Natural killer cell treated with Interleukin-12 subunit alpha and Interleukin-12 subunit beta and Interleukin-15 and Interleukin-18, amount 100 ng/mL, for 72 hours (primary cell): Measurements from ENCODE around the gene SETD3. TPM values are rescaled to one million over a fixed set of nuclear protein-coding genes. Genes with fewer than 3 reads are reported as not detected.
A peak's percentile ranks its signal among the peaks of the same experiment; 100 is the strongest.

Source experiments
- ATAC-seq, 2 donors: fragments of 150-1000 bp; cut with Tn5 transposase in 1 of 2; sonication (Bioruptor Pico), chemical (Tn5 transposase) in 1 of 2; 2 replicates each; pipeline ENCODE4 v1.10.0; 2021
- DNase-seq: peaks from one replicate; pipeline ENCODE4 v3.0.0; 2022; ENCODE audit warnings: low spot score
- H3K27ac Mint-ChIP-seq, 2 donors: 1 replicate in 1 of 2; 2 replicates in 1 of 2; pipeline ENCODE4 v1.8.0; 2022; ENCODE audit warnings: mixed read lengths in 2 of 2, mild to moderate bottlenecking in 1 of 2, moderate library complexity in 1 of 2
- H3K27me3 Mint-ChIP-seq, 2 donors: 1 replicate in 1 of 2; 2 replicates in 1 of 2; pipeline ENCODE4 v1.8.0; 2022; ENCODE audit warnings: mixed read lengths in 2 of 2
- H3K36me3 Mint-ChIP-seq: one replicate; pipeline ENCODE4 v1.8.0; 2022; ENCODE audit warnings: mixed read lengths
- H3K4me1 Mint-ChIP-seq, 2 donors: 1 replicate in 1 of 2; 2 replicates in 1 of 2; pipeline ENCODE4 v1.8.0; 2022; ENCODE audit warnings: low read depth in 2 of 2, mixed read lengths in 2 of 2, mild to moderate bottlenecking in 1 of 2
- H3K4me3 Mint-ChIP-seq: one replicate; pipeline ENCODE4 v1.8.0; 2022; ENCODE audit warnings: mixed read lengths
- H3K9me3 Mint-ChIP-seq: 2 replicates; pipeline ENCODE4 v1.8.0; 2022; ENCODE audit warnings: mixed read lengths
- total RNA-seq, 2 donors: library from RNA; stranded (reverse); gene quantifications; one replicate each; pipeline ENCODE4 v1.2.3, GENCODE V29; 2022

Gene SETD3
- total RNA-seq, 2 donors from 2014 or later = 80.6 to 96.7 TPM

DNA sequence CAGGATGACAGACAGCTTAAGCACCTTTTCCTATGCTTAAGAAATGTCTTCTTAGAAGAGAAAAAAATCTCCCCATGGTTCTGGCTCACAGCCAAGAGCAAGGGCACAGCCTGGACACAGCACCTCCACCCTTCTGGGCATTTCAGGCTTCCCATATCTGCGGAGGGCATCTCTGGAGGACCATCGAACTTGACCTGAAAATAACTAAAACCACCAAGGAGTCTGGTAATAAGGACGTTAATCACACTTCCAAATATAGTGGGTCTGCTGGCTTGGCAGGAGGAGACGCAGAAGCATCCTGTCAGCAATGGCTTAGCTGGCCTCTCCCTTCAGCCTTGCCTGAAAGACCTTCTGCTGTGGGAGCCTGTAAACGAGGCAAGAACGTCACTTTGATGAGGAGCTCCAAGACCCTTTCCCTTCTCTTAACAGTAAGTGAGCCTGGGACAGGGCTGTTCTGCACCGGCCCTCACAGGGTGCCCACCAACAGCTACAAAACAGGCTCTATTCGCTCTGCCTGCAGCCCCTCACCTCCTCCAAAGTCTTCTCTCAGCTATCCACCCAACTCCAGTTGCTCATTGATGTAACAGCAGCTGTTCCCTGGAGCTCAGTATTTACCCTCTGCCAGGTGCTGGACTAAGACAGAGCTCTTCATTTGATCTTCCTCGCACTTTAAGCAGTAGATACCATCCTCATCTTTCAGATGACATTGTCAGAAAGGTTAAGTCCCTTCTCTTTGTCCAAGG lies 13.2 kb downstream of the SETD3 start:
- H3K36me3 Mint-ChIP-seq = peaks cover 10% of the 10 kb centered on the region
- H3K27me3 Mint-ChIP-seq = no peaks in the 10 kb centered on the region
- H3K4me1 Mint-ChIP-seq = peaks cover 72 to 76% of the 10 kb centered on the region in 2 donors
- H3K27ac Mint-ChIP-seq = peak overlapping the region; percentile 13 to 81
- H3K9me3 Mint-ChIP-seq = no peaks in the 10 kb centered on the region
- no peak for ATAC-seq
- H3K4me3 Mint-ChIP-seq = no peak overlapping the region
- DNase-seq = no peak

DNA sequence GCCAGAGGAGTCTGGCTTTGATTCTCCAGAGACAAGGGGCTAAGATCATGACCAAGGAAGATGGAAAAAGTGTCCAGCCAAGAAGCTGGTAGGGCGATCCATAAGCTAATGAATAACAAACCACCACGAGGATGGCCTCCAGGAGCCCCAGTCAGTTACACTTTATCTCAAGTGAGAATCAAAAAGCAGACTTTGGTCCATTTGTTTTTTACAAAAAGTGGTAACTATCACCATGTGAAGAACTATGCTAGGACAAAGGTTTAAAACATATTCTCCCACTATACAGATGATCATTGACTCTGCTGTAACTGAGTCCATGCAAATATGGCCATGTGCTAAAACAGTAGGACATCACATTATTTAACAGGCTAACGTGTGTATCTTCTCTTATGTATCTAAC lies 13.9 kb downstream of the SETD3 start:
- Mint-ChIP-seq H3K36me3 (peaks cover 18% of the 10 kb centered on the region), H3K27ac (peak overlapping the region in 1 of 2 donors; percentile 81), H3K9me3 (no peaks in the 10 kb centered on the region), H3K27me3 (no peaks in the 10 kb centered on the region), H3K4me3 (no peak overlapping the region), H3K4me1 (peaks cover 76 to 80% of the 10 kb centered on the region in 2 donors)
- no peak for DNase-seq
- ATAC-seq = no peak

DNA sequence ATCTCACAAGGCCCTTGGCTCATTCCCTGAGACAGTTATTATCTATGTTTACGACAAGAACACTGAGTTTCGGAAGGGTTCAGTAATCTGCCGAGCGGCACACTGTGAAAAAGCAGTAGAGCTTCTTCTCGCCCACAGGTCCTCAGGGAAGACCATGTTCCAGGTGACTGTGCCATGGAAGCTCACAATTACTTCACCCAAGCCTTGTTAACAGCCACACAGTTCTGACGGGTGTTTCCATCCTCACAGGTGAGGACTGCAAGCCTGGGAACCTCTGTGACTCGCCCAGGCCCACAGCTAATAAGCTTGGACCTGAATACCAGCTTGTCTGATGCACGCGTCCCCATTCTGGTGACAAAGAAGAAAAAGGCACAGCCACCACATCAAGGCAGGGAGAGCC lies 15.4 kb downstream of the SETD3 start:
- Mint-ChIP-seq H3K9me3 (no peaks in the 10 kb centered on the region), H3K4me3 (no peak overlapping the region), H3K27me3 (no peaks in the 10 kb centered on the region), H3K27ac (no peak overlapping the region), H3K36me3 (peaks cover 24% of the 10 kb centered on the region), H3K4me1 (peaks cover 77% of the 10 kb centered on the region in 2 donors)
- no peak for DNase-seq
- ATAC-seq = no peak

DNA sequence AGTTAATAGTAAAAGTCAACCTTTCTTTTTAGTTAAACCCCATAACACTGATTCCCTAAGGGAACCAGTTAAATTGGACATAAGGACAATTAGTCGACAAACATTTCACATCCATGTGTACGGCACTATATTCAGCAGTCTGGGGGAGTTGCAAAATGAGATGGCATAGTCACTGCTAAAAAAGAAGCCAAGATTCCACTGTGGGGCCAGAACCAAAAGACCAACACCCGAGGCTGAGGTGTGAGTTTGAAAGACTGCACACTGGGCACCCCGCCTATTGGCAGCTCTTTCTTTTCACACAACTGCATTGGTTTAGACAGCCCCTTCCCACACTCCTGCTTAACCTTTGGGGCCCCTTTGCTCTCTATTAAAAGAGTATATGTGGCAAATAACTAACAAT lies 16.7 kb downstream of the SETD3 start:
- no peaks in the 10 kb centered on the region for H3K9me3 Mint-ChIP-seq
- H3K4me1 Mint-ChIP-seq = peaks cover 65 to 72% of the 10 kb centered on the region in 2 donors
- H3K27me3 Mint-ChIP-seq = no peaks in the 10 kb centered on the region
- peaks cover 24% of the 10 kb centered on the region for H3K36me3 Mint-ChIP-seq
- DNase-seq (no peak), ATAC-seq (peak in 1 of 2 donors; percentile 57)
- H3K27ac Mint-ChIP-seq = peak overlapping the region; percentile 40 to 78
- H3K4me3 Mint-ChIP-seq = no peak overlapping the region

DNA sequence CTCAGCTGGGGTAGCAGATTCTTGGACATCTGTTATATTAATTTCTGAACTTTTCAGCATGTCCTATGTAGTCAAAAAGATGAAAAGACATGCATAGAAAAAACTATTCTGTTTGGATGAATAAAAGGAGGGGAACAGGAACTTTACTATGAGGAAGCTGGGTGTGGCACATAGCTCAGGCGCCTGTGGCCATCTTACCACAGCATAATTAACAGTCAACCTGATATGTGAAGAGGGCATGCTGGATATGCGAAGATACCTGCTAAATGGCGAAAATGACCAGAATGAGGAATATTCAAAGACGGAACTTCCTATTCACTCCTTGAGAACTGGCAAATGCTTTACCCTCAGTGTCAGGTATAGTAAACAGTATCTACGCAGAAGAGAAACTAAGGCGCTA lies 18.4 kb downstream of the SETD3 start:
- Mint-ChIP-seq H3K4me1 (peaks cover 47 to 54% of the 10 kb centered on the region in 2 donors), H3K9me3 (no peaks in the 10 kb centered on the region), H3K36me3 (peaks cover 31% of the 10 kb centered on the region), H3K27me3 (no peaks in the 10 kb centered on the region), H3K4me3 (peak overlapping the region; percentile 58), H3K27ac (peak overlapping the region; percentile 6 to 22)
- DNase-seq = no peak
- ATAC-seq = no peak

DNA sequence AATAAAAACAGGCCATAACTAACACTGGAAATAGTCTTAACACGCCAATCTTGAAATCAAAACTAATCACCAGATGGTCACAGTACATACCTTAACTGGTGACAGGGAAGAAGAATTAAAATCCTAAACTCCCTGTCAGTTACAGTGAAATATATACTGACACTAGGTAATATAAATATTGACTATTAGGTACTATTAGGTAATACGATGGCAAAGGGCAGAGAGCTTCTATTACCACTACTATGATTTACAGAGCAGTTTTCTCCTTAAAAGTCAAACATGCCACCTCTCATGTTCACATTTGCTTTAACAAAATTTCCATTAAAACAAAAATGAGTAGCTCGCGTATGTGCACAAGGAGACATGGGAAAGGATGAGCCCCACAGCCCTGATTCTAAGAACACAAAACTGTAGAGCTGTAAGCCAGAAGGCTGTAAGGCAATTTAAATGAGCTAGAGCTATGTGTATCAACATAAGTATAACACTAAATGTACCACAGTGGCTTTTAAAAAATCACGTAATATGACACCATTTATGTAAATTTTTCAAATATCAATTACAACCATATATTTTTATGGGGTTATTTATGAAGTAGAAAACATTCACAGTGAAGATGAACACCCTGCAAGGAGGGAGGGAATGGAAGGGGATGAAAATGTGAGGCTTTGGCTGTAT lies 19.1 kb downstream of the SETD3 start:
- peak overlapping the region; percentile 58 for H3K4me3 Mint-ChIP-seq
- peak overlapping the region; percentile 6 to 22 for H3K27ac Mint-ChIP-seq
- H3K36me3 Mint-ChIP-seq = peaks cover 37% of the 10 kb centered on the region
- no peaks in the 10 kb centered on the region for H3K27me3 Mint-ChIP-seq
- no peaks in the 10 kb centered on the region for H3K9me3 Mint-ChIP-seq
- ATAC-seq (no peak), DNase-seq (no peak)
- peaks cover 44 to 53% of the 10 kb centered on the region in 2 donors for H3K4me1 Mint-ChIP-seq

DNA sequence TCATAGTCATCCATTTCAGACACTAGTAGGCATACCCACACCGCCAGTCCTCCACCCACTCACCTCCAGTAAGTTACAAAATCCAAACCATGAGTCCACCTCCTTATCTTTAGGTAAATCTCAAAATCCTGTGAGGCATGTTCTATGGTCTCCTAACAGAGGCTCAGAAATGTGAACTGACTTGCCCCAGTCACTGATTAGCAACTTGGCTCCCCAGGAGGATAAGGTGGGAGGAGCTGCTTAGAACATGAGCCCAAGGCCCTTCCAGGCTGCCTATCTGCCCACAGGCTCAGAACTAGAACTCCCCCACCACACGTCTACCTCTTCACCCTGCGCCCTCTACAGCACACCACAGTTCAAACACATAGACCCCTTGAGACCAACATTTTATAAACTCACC lies 19.9 kb downstream of the SETD3 start:
- no peak overlapping the region for H3K4me3 Mint-ChIP-seq
- H3K27ac Mint-ChIP-seq = peak overlapping the region in 1 of 2 donors; percentile 6
- peaks cover 39% of the 10 kb centered on the region for H3K36me3 Mint-ChIP-seq
- H3K9me3 Mint-ChIP-seq = no peaks in the 10 kb centered on the region
- no peaks in the 10 kb centered on the region for H3K27me3 Mint-ChIP-seq
- ATAC-seq (no peak), DNase-seq (no peak)
- peaks cover 40 to 46% of the 10 kb centered on the region in 2 donors for H3K4me1 Mint-ChIP-seq

DNA sequence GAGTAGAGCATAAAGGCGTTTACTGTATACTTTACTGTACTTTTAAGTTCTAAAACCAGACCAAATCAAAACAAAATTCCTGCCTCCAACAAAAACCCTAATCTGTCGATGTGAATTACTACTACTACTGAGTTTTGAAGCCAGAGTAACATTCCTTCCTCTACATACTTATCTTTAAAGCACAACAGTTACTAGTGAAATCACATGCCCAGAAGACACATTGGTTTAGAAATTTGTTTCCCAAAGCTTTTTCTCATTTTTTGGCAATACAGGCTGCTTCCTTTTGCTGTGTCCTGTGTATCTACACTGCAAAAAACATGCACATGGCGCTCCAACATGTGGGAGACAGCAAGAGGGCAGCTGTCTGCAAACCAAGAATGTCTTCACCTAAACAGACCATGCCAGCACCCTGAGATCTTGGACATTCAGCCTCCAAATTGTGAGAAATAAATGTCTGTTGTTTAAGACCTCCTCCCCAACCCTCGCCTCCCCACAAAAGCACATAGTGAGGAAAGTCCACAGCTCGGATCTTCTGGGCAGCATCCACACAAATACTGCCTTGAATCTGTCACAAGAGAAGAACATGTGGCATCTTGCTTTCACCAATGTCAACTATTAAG lies 21.1 kb downstream of the SETD3 start:
- H3K36me3 Mint-ChIP-seq = peaks cover 44% of the 10 kb centered on the region
- no peaks in the 10 kb centered on the region for H3K9me3 Mint-ChIP-seq

DNA sequence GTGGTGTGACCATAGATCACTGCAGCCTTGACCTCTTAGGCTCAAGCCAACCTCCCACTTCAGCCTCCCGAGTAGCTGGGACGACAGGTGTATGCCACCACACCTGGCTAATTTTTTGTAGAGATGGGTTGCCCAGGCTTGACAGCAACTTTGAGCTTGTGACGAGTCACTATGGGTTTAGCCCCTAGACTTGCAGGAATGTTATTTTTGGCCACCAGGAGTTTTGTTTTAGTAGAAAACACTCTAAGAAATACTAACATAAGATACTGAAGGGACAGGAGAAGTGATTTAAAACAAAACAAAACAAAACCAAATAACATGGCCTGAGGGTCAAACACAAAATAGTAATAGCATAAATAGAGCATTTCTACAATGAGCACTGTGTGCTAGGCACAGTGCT lies 26.4 kb downstream of the SETD3 start:
- Mint-ChIP-seq H3K4me1 (peaks cover 26 to 28% of the 10 kb centered on the region in 2 donors), H3K36me3 (peaks cover 20% of the 10 kb centered on the region), H3K27ac (peak overlapping the region in 1 of 2 donors; percentile 54), H3K4me3 (no peak overlapping the region), H3K27me3 (no peaks in the 10 kb centered on the region), H3K9me3 (no peaks in the 10 kb centered on the region)
- DNase-seq (no peak), ATAC-seq (no peak)

More for the DNA sequence above, 21.1 kb downstream of the SETD3 start:
- Mint-ChIP-seq H3K4me3 (no peak overlapping the region), H3K4me1 (peaks cover 37 to 44% of the 10 kb centered on the region in 2 donors), H3K27me3 (no peaks in the 10 kb centered on the region), H3K27ac (no peak overlapping the region)
- ATAC-seq (no peak), DNase-seq (no peak)

DNA sequence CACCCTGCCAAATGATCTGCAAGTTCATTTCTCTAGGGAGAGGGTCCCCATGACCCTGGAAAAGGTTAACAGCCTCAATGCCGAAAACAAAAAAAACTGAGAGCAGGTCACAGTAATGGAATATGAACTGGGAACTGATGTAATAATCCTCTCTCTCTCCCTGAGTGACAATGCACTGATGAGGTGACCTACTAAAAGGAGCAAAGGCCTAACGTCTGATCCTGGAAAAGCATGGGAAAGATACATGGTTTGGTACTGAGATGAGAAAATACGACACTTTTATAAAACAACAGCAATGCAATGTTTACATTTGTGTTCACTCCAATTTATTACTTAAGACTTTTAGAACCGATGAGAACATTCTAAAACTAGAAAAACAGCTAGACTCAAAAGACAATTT lies 27.7 kb downstream of the SETD3 start:
- H3K27me3 Mint-ChIP-seq = no peaks in the 10 kb centered on the region
- H3K4me1 Mint-ChIP-seq = peaks cover 34% of the 10 kb centered on the region in 2 donors
- ATAC-seq (no peak), DNase-seq (no peak)
- peak overlapping the region in 1 of 2 donors; percentile 62 for H3K27ac Mint-ChIP-seq
- H3K9me3 Mint-ChIP-seq = no peaks in the 10 kb centered on the region
- H3K4me3 Mint-ChIP-seq = no peak overlapping the region
- H3K36me3 Mint-ChIP-seq = peaks cover 21% of the 10 kb centered on the region

DNA sequence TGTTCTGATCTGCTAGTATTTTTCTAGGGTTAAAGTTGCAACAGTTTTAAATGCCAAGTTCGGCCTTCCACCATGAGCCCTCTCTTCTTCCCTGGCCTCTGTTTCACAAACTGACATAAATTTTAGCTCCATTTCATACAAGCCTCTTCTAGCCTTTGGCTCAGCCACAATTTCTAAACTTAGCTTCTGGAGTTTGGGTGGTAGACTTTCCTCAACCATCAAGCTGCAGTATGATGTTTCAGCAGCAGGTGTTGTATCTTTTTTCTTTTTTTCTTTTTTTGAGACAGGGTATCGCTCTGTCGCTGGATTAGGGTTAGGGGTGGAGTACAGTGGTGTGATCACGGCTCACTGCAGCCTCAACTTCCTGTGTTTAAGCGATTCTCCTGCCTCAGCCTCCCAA lies 29.4 kb downstream of the SETD3 start:
- Mint-ChIP-seq H3K9me3 (no peaks in the 10 kb centered on the region), H3K27me3 (no peaks in the 10 kb centered on the region), H3K4me3 (no peak overlapping the region), H3K36me3 (peaks cover 16% of the 10 kb centered on the region), H3K27ac (peak overlapping the region; percentile 59 to 85), H3K4me1 (peaks cover 41 to 43% of the 10 kb centered on the region in 2 donors)
- no peak for ATAC-seq
- DNase-seq = no peak

DNA sequence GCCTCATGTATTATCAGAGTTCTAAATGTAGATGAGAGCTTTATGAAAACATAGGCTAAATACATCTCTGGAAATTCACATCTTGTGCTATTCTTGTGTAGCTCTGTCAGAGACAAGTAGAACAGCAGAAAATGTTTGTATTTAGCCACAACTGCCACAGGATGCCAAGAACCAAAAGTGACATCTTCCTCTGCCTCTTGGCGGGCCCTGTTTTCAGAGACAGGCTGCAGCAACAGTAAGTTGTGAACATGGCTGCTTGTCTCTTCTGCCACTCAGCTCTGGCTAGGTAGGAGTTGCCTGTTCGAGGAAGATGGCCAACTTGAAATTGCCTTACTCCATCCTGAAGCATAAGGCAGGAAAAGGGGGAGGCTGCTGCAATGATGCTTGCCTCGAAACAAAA lies 30.4 kb downstream of the SETD3 start:
- Mint-ChIP-seq H3K27me3 (no peaks in the 10 kb centered on the region), H3K27ac (peak overlapping the region; percentile 59 to 85), H3K9me3 (no peaks in the 10 kb centered on the region), H3K4me3 (no peak overlapping the region), H3K36me3 (peaks cover 15% of the 10 kb centered on the region), H3K4me1 (peaks cover 39 to 43% of the 10 kb centered on the region in 2 donors)
- ATAC-seq (no peak), DNase-seq (no peak)

DNA sequence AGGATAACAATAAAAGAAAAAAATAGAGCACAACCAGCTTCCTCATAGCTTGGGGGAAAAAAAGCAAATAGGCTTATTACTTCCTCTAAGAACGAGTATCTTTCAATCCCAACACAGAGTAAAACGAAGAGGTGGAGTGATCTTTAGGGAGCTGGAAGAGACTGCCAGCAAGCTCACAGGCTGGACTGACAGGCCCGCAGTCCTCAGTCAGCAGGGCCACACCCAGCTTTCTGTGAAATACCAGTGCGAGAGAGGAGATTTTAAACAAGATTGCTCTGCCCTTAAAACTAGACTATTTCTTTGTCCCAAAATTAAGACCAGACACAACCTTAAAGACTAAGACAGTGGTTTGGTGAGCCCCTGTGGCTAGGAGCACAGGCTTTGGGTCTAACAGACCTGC lies 32.9 kb downstream of the SETD3 start:
- H3K4me3 Mint-ChIP-seq = peak overlapping the region; percentile 8
- H3K9me3 Mint-ChIP-seq = no peaks in the 10 kb centered on the region
- DNase-seq = no peak
- H3K27ac Mint-ChIP-seq = peak overlapping the region; percentile 59 to 86
- peaks cover 12% of the 10 kb centered on the region for H3K36me3 Mint-ChIP-seq
- H3K4me1 Mint-ChIP-seq = peaks cover 36 to 38% of the 10 kb centered on the region in 2 donors
- ATAC-seq = no peak
- no peaks in the 10 kb centered on the region for H3K27me3 Mint-ChIP-seq

DNA sequence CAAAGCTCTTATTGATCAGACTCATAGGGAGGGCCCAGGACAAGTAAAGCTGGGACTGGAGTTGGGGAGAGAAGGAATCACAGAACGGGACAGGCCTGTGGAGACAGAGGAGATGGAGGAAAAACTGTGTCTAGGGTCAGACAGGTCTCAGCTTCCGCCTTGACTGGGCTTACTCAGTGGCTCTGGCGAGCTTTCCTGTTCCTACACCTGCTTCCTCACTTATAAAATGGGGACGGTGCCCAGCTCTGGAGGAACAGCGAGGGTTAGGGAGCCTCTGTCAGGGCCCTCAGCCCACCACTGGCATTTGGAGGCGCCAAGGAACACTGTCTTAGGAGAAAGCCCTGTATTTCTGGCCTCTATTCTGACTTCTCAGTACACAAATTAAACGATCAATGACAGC lies 34.7 kb downstream of the SETD3 start:
- H3K4me1 Mint-ChIP-seq = peaks cover 42 to 44% of the 10 kb centered on the region in 2 donors
- no peak overlapping the region for H3K4me3 Mint-ChIP-seq
- H3K27me3 Mint-ChIP-seq = no peaks in the 10 kb centered on the region
- ATAC-seq (no peak), DNase-seq (no peak)
- H3K9me3 Mint-ChIP-seq = no peaks in the 10 kb centered on the region
- peak overlapping the region in 1 of 2 donors; percentile 82 for H3K27ac Mint-ChIP-seq
- peaks cover 18% of the 10 kb centered on the region for H3K36me3 Mint-ChIP-seq
